Measurements from ENCODE around the gene EVA1C.

DNA sequence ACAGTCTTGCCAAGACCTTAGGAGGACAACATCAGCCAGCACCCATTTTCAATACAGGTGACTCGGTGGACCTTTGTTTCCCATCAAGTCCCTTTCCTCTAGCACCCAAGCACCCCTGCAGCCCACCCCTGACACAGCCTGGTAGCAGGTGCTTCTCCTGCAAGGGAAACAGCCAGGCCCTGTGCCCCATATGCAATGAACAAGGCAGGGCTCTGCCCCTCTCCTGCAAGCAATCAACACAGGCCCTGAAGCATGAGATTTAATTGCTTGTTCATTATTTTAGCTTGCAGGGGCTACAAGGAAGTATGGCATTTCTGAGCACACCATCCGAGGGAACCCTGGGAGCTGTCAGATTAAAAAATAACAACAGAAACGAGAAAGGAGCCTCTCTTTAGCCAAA is 137.4 kb downstream of the EVA1C start:
- TF ChIP-seq, protein P1, sequence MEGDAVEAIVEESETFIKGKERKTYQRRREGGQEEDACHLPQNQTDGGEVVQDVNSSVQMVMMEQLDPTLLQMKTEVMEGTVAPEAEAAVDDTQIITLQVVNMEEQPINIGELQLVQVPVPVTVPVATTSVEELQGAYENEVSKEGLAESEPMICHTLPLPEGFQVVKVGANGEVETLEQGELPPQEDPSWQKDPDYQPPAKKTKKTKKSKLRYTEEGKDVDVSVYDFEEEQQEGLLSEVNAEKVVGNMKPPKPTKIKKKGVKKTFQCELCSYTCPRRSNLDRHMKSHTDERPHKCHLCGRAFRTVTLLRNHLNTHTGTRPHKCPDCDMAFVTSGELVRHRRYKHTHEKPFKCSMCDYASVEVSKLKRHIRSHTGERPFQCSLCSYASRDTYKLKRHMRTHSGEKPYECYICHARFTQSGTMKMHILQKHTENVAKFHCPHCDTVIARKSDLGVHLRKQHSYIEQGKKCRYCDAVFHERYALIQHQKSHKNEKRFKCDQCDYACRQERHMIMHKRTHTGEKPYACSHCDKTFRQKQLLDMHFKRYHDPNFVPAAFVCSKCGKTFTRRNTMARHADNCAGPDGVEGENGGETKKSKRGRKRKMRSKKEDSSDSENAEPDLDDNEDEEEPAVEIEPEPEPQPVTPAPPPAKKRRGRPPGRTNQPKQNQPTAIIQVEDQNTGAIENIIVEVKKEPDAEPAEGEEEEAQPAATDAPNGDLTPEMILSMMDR (IDR thresholded peaks at IDR 0.05; ENCODE audit: poor library complexity) = no peak
- no peak for TF ChIP-seq EZH2 (IDR thresholded peaks at IDR 0.05; ENCODE audit: borderline replicate concordance)
- TF ChIP-seq EZH2phosphoT487 (IDR thresholded peaks at IDR 0.05; ENCODE audit: low read depth, severe bottlenecking, unreplicated experiment) = no peak
